ENCODE data around the gene EPB41L2.

DNA sequence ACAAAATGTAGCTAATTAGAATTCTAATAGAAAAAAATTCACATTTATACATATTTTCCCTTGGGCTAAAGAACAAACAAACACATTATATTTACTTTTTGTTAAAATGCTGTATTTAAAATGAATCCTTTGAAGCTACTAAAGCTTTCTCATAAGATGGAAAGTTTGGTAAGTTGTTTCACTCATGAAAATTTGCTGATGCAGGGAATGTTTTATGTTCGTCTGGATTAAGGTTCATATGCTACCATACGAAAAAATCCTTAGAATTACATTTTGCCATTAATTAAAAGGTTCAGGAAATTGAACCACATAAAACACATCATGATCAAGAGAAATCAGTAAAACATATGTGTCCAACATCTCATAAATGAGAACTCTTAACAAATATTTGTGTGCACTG, 173.6 kb downstream of the EPB41L2 start:
- TF ChIP-seq, protein P1, sequence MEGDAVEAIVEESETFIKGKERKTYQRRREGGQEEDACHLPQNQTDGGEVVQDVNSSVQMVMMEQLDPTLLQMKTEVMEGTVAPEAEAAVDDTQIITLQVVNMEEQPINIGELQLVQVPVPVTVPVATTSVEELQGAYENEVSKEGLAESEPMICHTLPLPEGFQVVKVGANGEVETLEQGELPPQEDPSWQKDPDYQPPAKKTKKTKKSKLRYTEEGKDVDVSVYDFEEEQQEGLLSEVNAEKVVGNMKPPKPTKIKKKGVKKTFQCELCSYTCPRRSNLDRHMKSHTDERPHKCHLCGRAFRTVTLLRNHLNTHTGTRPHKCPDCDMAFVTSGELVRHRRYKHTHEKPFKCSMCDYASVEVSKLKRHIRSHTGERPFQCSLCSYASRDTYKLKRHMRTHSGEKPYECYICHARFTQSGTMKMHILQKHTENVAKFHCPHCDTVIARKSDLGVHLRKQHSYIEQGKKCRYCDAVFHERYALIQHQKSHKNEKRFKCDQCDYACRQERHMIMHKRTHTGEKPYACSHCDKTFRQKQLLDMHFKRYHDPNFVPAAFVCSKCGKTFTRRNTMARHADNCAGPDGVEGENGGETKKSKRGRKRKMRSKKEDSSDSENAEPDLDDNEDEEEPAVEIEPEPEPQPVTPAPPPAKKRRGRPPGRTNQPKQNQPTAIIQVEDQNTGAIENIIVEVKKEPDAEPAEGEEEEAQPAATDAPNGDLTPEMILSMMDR (IDR thresholded peaks at IDR 0.05) = no peak
- no peak for TF ChIP-seq EZH2 (IDR thresholded peaks at IDR 0.05)
